C4-2B (cell line): Measurements from ENCODE around the gene GOLGA6B.

Experiments used
- ZFX ChIP-seq: fragments of 450-650 bp; IDR thresholded peaks from 2 replicates; pipeline ENCODE4 v1.6.1; 2017
- TF ChIP-seq, protein P1 (sequence below): fragments of 450-650 bp; conservative IDR thresholded peaks from 2 replicates; pipeline ENCODE4 v1.5.1; 2017; ENCODE audit warnings: mild to moderate bottlenecking

DNA sequence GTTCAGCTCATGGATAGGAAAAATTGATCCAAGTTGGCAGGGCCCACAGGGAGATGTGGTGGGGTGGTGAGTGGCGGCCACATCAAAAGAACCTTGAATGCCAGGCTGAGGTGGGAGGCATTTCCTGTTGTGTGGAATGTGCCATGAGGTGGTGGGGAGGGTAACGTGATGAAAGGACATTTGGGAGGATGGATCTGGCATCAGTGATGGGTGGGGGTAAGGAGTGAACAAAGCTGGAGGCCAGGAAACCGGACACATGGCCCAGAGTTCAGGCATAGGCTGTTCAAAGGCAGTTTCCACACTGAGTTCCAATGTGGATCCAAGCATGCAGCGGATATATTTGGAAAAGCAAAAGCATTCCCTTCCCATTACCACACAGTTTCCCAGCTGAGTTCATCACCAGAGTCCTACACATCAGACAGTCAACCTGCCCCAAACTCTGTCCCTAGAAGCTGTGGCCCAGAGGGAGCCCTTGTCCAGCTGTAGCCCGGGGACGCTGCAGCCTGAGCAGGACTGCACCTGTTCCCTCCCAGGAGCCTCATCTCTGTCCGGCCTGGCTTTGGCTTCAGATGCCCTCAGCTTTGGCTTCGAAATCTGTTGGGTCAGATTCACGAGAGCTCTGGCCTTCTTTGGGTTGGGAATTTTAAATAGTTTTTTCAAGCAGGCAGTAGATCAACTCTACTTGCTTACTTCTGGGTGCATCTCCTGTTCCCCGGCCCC, 37.8 kb upstream of the GOLGA6B start:
- TF ChIP-seq, protein P1, sequence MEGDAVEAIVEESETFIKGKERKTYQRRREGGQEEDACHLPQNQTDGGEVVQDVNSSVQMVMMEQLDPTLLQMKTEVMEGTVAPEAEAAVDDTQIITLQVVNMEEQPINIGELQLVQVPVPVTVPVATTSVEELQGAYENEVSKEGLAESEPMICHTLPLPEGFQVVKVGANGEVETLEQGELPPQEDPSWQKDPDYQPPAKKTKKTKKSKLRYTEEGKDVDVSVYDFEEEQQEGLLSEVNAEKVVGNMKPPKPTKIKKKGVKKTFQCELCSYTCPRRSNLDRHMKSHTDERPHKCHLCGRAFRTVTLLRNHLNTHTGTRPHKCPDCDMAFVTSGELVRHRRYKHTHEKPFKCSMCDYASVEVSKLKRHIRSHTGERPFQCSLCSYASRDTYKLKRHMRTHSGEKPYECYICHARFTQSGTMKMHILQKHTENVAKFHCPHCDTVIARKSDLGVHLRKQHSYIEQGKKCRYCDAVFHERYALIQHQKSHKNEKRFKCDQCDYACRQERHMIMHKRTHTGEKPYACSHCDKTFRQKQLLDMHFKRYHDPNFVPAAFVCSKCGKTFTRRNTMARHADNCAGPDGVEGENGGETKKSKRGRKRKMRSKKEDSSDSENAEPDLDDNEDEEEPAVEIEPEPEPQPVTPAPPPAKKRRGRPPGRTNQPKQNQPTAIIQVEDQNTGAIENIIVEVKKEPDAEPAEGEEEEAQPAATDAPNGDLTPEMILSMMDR, result no peak
- TF ChIP-seq ZFX, result no peak
